ENCODE measurements around the gene NCKAP1. TPM values are rescaled to one million over a fixed set of nuclear protein-coding genes. Genes with fewer than 3 reads are reported as not detected.

NCKAP1 gene
- total RNA-seq, 1 experiment from 2014 or later = 115 TPM

- H3K9me3 ChIP-seq (ENCODE audit: control insufficient read depth in 1 of 2, insufficient read depth in 1 of 2, low read depth in 1 of 2, low read length in 2 of 2) = no peaks in the 10 kb centered on the region
- DNase-seq (ENCODE audit: low read depth, low spot score) (no peak), ATAC-seq (no peak)
- ChIA-PET POLR2A (no interaction called here), CTCF (no interaction called here), RAD21 (ENCODE audit: low non-redundant PET in 1 of 2, low total read pairs in 2 of 2, uncharacterized antibody in 2 of 2, unreplicated experiment in 2 of 2) (no interaction called here)
- H3K9me2 ChIP-seq (ENCODE audit: insufficient read depth) = no peaks in the 10 kb centered on the region
- no peaks in the 10 kb centered on the region for H4K20me1 ChIP-seq (ENCODE audit: insufficient read depth)
- H3K36me3 ChIP-seq (ENCODE audit: control insufficient read depth in 1 of 2, insufficient read depth in 2 of 2, low read length in 2 of 2) = no peaks in the 10 kb centered on the region; a peak in 2 of 4 replicates
- H3K4me2 ChIP-seq (ENCODE audit: low read length) = no peak overlapping the region
- H3K27me3 ChIP-seq (ENCODE audit: insufficient read depth, low read length) = no peaks in the 10 kb centered on the region
- H3K27ac ChIP-seq (ENCODE audit: low read depth, low read length) = no peak overlapping the region
- H3K4me3 ChIP-seq (replicated peaks in 1 of 2; ENCODE audit: low read depth in 1 of 2, low read length in 2 of 2) = no peak overlapping the region
- H2AFZ ChIP-seq (ENCODE audit: low read depth, low read length, poor library complexity, severe bottlenecking) = no peak overlapping the region
- no peaks in the 10 kb centered on the region for H3K79me2 ChIP-seq (ENCODE audit: insufficient read depth, low read length)
- H3K9ac ChIP-seq (ENCODE audit: low read length) = no peak overlapping the region
- peaks cover 11 to 19% of the 10 kb centered on the region in 2 experiments; a peak in 3 of 4 replicates for H3K4me1 ChIP-seq (ENCODE audit: control insufficient read depth in 1 of 2, insufficient read depth in 2 of 2, low read length in 2 of 2)
- BruUV-seq (replicated peaks) = no TSS peak
- intact Hi-C loops (cut with micrococcal nuclease) = no loop called here
- TF ChIP-seq CTCF (IDR thresholded peaks at IDR 0.05 in 2 of 3, conservative IDR thresholded peaks at IDR 0.05 in 1 of 3; ENCODE audit: borderline replicate concordance in 1 of 3, insufficient read depth in 1 of 3, low read depth in 2 of 3, low read length in 2 of 3) (no peak), SP1 (IDR thresholded peaks at IDR 0.05; ENCODE audit: low read depth) (no peak), ATF3 (IDR thresholded peaks at IDR 0.05) (no peak), FOSL1 (IDR thresholded peaks at IDR 0.05; ENCODE audit: low read depth) (no peak), ZBTB33 (IDR thresholded peaks at IDR 0.05; ENCODE audit: extremely low read depth, insufficient replicate concordance, low read length) (no peak), POLR2AphosphoS5 (IDR thresholded peaks at IDR 0.05; ENCODE audit: low read depth, low read length) (no peak), ELF1 (IDR thresholded peaks at IDR 0.05; ENCODE audit: borderline replicate concordance, low read depth) (no peak), JUND (IDR thresholded peaks at IDR 0.05) (no peak), YY1 (IDR thresholded peaks at IDR 0.05; ENCODE audit: extremely low read depth, insufficient replicate concordance, low read depth, low read length) (no peak), CEBPB (IDR thresholded peaks at IDR 0.05; ENCODE audit: low read depth) (no peak), EZH2 (IDR thresholded peaks at IDR 0.05) (no peak), EGR1 (IDR thresholded peaks at IDR 0.05; ENCODE audit: low read depth) (no peak), ZNF274 (IDR thresholded peaks at IDR 0.05; ENCODE audit: low read depth, low read length) (no peak), POLR2A (IDR thresholded peaks at IDR 0.05; ENCODE audit: borderline replicate concordance, extremely low read depth, insufficient read depth, insufficient read length) (no peak), EZH2phosphoT487 (IDR thresholded peaks at IDR 0.05; ENCODE audit: borderline replicate concordance) (no peak), MAX (IDR thresholded peaks at IDR 0.05) (no peak), TCF7L2 (IDR thresholded peaks at IDR 0.05; ENCODE audit: borderline replicate concordance, extremely low read depth, insufficient read depth, insufficient read length) (no peak), SRF (IDR thresholded peaks at IDR 0.05; ENCODE audit: low read depth) (no peak)
Measured at GRCh38 chr2:182920089-182920488, 118.2 kb downstream of the NCKAP1 start.
